Sigmoid colon (tissue), 4 donors: ENCODE data around the gene CPA5.

ENCODE experiments used
- EP300 ChIP-seq, 4 donors: sonication (generic); formaldehyde crosslinking; IDR thresholded peaks; one replicate each; pipeline ENCODE4 v1.6.1; 2017; ENCODE audit warnings: antibody characterized with exemption in 4 of 4
- POLR2A ChIP-seq, 2 donors: fragments of 450-650 bp; IDR thresholded peaks; one replicate each; pipeline ENCODE4 v1.6.1; 2016; ENCODE audit warnings: antibody characterized with exemption in 2 of 2, mild to moderate bottlenecking in 2 of 2, moderate library complexity in 2 of 2
- TF ChIP-seq, protein P1 (sequence below), 4 experiments: fragments of 450-650 bp in 3 of 4; fragments of 200-600 bp in 1 of 4; IDR thresholded peaks; one replicate each; pipeline ENCODE4 v1.5.1; 2016 to 2019; ENCODE audit warnings: antibody characterized with exemption in 4 of 4, mild to moderate bottlenecking in 3 of 4, moderate library complexity in 2 of 4

DNA sequence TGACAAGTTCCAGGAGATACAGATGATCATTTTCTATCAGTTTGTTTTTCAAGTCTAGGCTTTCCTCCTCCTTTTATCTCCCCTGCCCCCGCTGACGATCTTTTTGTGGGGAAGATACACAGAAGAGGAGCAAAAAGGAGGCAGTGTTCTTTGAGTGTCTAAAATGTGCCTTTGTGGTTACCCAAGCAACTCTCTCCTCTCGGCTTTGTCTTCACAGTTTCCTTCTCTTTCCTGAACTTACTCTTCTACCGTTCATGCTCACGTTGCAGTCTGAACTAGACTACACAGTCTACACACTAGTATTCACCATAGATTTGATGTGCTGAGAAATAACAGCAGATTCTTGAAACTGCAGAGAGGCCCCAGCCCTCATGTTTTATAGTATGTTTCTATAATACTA, 72.6 kb downstream of the CPA5 start:
- TF ChIP-seq, protein P1, sequence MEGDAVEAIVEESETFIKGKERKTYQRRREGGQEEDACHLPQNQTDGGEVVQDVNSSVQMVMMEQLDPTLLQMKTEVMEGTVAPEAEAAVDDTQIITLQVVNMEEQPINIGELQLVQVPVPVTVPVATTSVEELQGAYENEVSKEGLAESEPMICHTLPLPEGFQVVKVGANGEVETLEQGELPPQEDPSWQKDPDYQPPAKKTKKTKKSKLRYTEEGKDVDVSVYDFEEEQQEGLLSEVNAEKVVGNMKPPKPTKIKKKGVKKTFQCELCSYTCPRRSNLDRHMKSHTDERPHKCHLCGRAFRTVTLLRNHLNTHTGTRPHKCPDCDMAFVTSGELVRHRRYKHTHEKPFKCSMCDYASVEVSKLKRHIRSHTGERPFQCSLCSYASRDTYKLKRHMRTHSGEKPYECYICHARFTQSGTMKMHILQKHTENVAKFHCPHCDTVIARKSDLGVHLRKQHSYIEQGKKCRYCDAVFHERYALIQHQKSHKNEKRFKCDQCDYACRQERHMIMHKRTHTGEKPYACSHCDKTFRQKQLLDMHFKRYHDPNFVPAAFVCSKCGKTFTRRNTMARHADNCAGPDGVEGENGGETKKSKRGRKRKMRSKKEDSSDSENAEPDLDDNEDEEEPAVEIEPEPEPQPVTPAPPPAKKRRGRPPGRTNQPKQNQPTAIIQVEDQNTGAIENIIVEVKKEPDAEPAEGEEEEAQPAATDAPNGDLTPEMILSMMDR (IDR thresholded peaks at IDR 0.05): no peak
- TF ChIP-seq EP300 (IDR thresholded peaks at IDR 0.05) (no peak), POLR2A (IDR thresholded peaks at IDR 0.05) (no peak)
